Heart right ventricle (tissue), 16 donors: ENCODE measurements around the gene UNC80. TPM values are rescaled to one million over a fixed set of nuclear protein-coding genes. Genes with fewer than 3 reads are reported as not detected.
A peak's percentile ranks its signal among the peaks of the same experiment; 100 is the strongest.

Experiments
- ATAC-seq, 8 donors: fragments of 200-7000 bp; cut with Tn5 transposase; one replicate each; pipeline ENCODE4 v1.9.1; 2020; ENCODE audit warnings: mild to moderate bottlenecking in 8 of 8, moderate library complexity in 8 of 8, moderate number of reproducible peaks in 1 of 8
- DNase-seq, 2 donors: peaks; one replicate each; pipeline ENCODE4 v3.0.0-alpha.2; 2020
- H3K27ac ChIP-seq, 10 donors: fragments of 200-600 bp; sonication (generic) in 2 of 10; one replicate each; pipeline versions ENCODE4 v1.5.0 to v1.8.0; 2020 to 2022; ENCODE audit warnings: mild to moderate bottlenecking in 3 of 10
- H3K27me3 ChIP-seq, 7 donors: fragments of 200-600 bp; one replicate each; pipeline ENCODE4 v1.8.0; 2021 to 2022; ENCODE audit warnings: mild to moderate bottlenecking in 2 of 7
- H3K36me3 ChIP-seq, 9 donors: fragments of 200-600 bp; sonication (generic) in 1 of 9; one replicate each; pipeline versions ENCODE4 v1.5.0 to v1.8.0; 2020 to 2022; ENCODE audit warnings: mild to moderate bottlenecking in 2 of 9
- H3K4me1 ChIP-seq, 9 donors: fragments of 200-600 bp; sonication (generic) in 1 of 9; one replicate each; pipeline versions ENCODE4 v1.5.0 to v1.8.0; 2020 to 2022; ENCODE audit warnings: mild to moderate bottlenecking in 4 of 9
- H3K4me3 ChIP-seq, 10 donors: fragments of 200-600 bp; sonication (generic) in 2 of 10; one replicate each; pipeline versions ENCODE4 v1.5.0 to v1.8.0; 2020 to 2022; ENCODE audit warnings: mild to moderate bottlenecking in 7 of 10, moderate library complexity in 2 of 10
- H3K9me3 ChIP-seq, 11 donors: fragments of 200-600 bp in 10 of 11; sonication (generic) in 2 of 11; one replicate each; pipeline versions ENCODE4 v1.5.0 to v1.8.0; 2013 to 2022; ENCODE audit warnings: mild to moderate bottlenecking in 2 of 11, control low read depth in 1 of 11, moderate library complexity in 1 of 11
- CTCF ChIP-seq, 9 donors: fragments of 200-600 bp; sonication (generic) in 2 of 9; IDR thresholded peaks; one replicate each; pipeline versions ENCODE4 v1.5.0 to v1.8.0; 2021 to 2022; ENCODE audit warnings: antibody characterized with exemption in 9 of 9, mild to moderate bottlenecking in 5 of 9, moderate library complexity in 1 of 9
- WGBS, 2 donors: extraction: QIAGEN DNeasy Blood & Tissue Kit; methylation state at CpG; one replicate each; pipeline ENCODE4 v1.1.7; 2013; ENCODE audit warnings: inconsistent platforms in 1 of 2; 5-methylcytosine and 5-hydroxymethylcytosine counted together
- intact Hi-C, 10 donors: fragments of 100-400 bp; cut with DNase I; formaldehyde crosslinking; loops; one replicate each; pipeline versions ENCODE4 v1.11.1 to v1.14.2; 2022
- polyA plus RNA-seq, 2 donors: library from polyadenylated mRNA; stranded (reverse); fragments of 200-250 nt; gene quantifications; one replicate each; pipeline ENCODE4 v1.2.3, GENCODE V29; 2013
- total RNA-seq, 10 donors: library from RNA; stranded (reverse); fragmentation: NEBNext Ultra II Directional in 3 of 10; extraction: Animal tissue kit (Norgen Biotek cat#: 25700) in 3 of 10; gene quantifications; one replicate each; pipeline versions ENCODE4 v1.2.1 to v1.2.4, GENCODE V29; 2021 to 2023
- donor health status: Arrhythmogenic right ventricular cardiomyopathy.
- donor health status: ischemic (EF 13 %, LVEDD 7.1; RV severe dilation, severe dysfunction).
- donor health status: healthy with polysubstance abuse.
- donor health status: DM: no; HTN: yes; CAD: no.
- donor health status: DM: no; HTN: no; CAD: no.
- donor health status: ischemic (EF 25% LVEDD 6.9; RV normal size, moderate dysfunction).
- donor health status: ischemic (EF 25% LVEDD 5.7; RV mildly dilated, moderate dysfunction).
- donor health status: healthy.
- donor health status: DM: yes; HTN: yes; CAD: no.
- donor health status: Ischemic cardiomyopathy.
- donor health status: ischemic (EF 35%, LVEDD 5.7; RV mildly dilated, moderate dysfunction).
- donor health status: nonischemic (EF 11% LVEDD 7.7; RV severe dilation, severe dysfunction).
- donor health status: DM: yes; HTN: yes; CAD: no.
- donor health status: PGD.
- donor health status: ischemic (EF 29% LVEDD 5.4; RV normal size, mild dysfunction).
- donor health status: nonischemic (EF 23%, LVEDD 6.1; RV moderate dilation, normal function).

The UNC80 gene
- total and polyA plus RNA-seq, 12 donors: under 0.01 to 1.3 (median 0.32) TPM; not detected in 4

- intact Hi-C loops: no loop called here
- 93 to 96% methylated on average over 2 of the region's 2 CpGs for WGBS, 2 donors
- no peak for TF ChIP-seq CTCF (IDR thresholded peaks at IDR 0.05)
Observed at GRCh38 chr2:209984291-209984690, 212.7 kb downstream of the UNC80 start.

GRCh38 chr2:209985874-209986273 lies 214.2 kb downstream of the UNC80 start:
- no peak for TF ChIP-seq CTCF (IDR thresholded peaks at IDR 0.05)
- intact Hi-C loops: no loop called here
- Histone ChIP-seq H3K9me3 (no peaks in the 10 kb centered on the region), H3K36me3 (no peaks in the 10 kb centered on the region), H3K27me3 (peaks cover 0 to 14% (median 0%) of the 10 kb centered on the region in 7 donors), H3K27ac (peak overlapping the region in 1 of 10 donors; percentile 4), H3K4me1 (peaks cover 0 to 10% (median 0%) of the 10 kb centered on the region in 9 donors), H3K4me3 (no peak overlapping the region)
- WGBS, 2 donors: 54 to 58% methylated on average over 3 of the region's 3 CpGs
- ATAC-seq (peak in 1 of 8 donors; percentile 37), DNase-seq (no peak)

More at GRCh38 chr2:209984291-209984690, 212.7 kb downstream of the UNC80 start:
- no peaks in the 10 kb centered on the region for H3K36me3 ChIP-seq
- no peak overlapping the region for H3K4me3 ChIP-seq
- peaks cover 0 to 10% (median 0%) of the 10 kb centered on the region in 9 donors for H3K4me1 ChIP-seq
- no peak for ATAC-seq
- H3K27ac ChIP-seq: no peak overlapping the region
- no peak for DNase-seq
- peaks cover 0 to 11% (median 0%) of the 10 kb centered on the region in 7 donors for H3K27me3 ChIP-seq
- no peaks in the 10 kb centered on the region for H3K9me3 ChIP-seq

- Histone ChIP-seq H3K4me3 (no peak overlapping the region), H3K4me1 (peaks cover 0 to 10% (median 0%) of the 10 kb centered on the region in 9 donors), H3K27ac (peak overlapping the region in 1 of 10 donors; percentile 4), H3K9me3 (no peaks in the 10 kb centered on the region), H3K36me3 (no peaks in the 10 kb centered on the region), H3K27me3 (peaks cover 0 to 14% (median 0%) of the 10 kb centered on the region in 7 donors)
- no peak for TF ChIP-seq CTCF (IDR thresholded peaks at IDR 0.05)
- no peak for ATAC-seq
- 88 to 93% methylated on average over 2 of the region's 2 CpGs for WGBS, 2 donors
- intact Hi-C loops: no loop called here
- no peak for DNase-seq
Observed at GRCh38 chr2:209986415-209986814, 214.8 kb downstream of the UNC80 start.

GRCh38 chr2:209988010-209988409 lies 216.4 kb downstream of the UNC80 start:
- H3K4me1 ChIP-seq: peaks cover 0 to 10% (median 0%) of the 10 kb centered on the region in 9 donors
- no peak overlapping the region for H3K4me3 ChIP-seq
- no peak for DNase-seq
- peaks cover 0 to 14% (median 0%) of the 10 kb centered on the region in 7 donors for H3K27me3 ChIP-seq
- intact Hi-C loops: no loop called here
- H3K36me3 ChIP-seq: no peaks in the 10 kb centered on the region
- no peak overlapping the region for H3K27ac ChIP-seq
- WGBS, 2 donors: 53 to 60% methylated on average over 4 of the region's 4 CpGs
- no peak for ATAC-seq
- H3K9me3 ChIP-seq: no peaks in the 10 kb centered on the region
- TF ChIP-seq CTCF (IDR thresholded peaks at IDR 0.05): no peak
